RWPE1 (cell line): ENCODE results near the gene RETN.

Source experiments
- CTCF ChIA-PET: fragments of 350-600 bp; sonication (Branson Sonifier 250); formaldehyde crosslinking; extraction: SDS; loops from one replicate; lab custom pipeline; 2021; lab: Yijun Ruan, JAX
- POLR2A ChIA-PET: fragments of 400-600 bp; formaldehyde crosslinking; extraction: SDS; loops from one replicate; lab custom pipeline; 2020; ENCODE audit warnings: antibody characterized with exemption; ENCODE audit not compliant: low non-redundant PET; lab: Yijun Ruan, JAX
- DNase-seq: peaks from one replicate; pipeline ENCODE4 v3.0.0; 2012; ENCODE audit warnings: low spot score
- H3K27ac ChIP-seq: fragments of 450-650 bp; 2 replicates; pipeline ENCODE4 v1.5.1; 2017
- CTCF ChIP-seq: fragments of 450-650 bp; conservative IDR thresholded peaks from 2 replicates; pipeline ENCODE4 v1.5.1; 2017; ENCODE audit warnings: low read depth, mild to moderate bottlenecking

RETN gene

GRCh38 chr19:7637374-7638256 lies 31.2 kb upstream of the RETN start:
- peak overlapping the region; percentile 71 for H3K27ac ChIP-seq
- no peak for TF ChIP-seq CTCF
- CTCF ChIA-PET = interaction anchor here (0.5 to 1.2 kb wide), 2 partner anchors 162 to 163 kb away, joined by 6 to 8 read pairs; no protein-coding TSS in a partner anchor
- DNase-seq = peak; percentile 19
- POLR2A ChIA-PET = interaction anchor here (0.6 to 0.8 kb wide), 2 partner anchors 18 to 201 kb away, joined by 3 to 6 read pairs; no protein-coding TSS in a partner anchor

- POLR2A ChIA-PET = no interaction called here
- no peak for DNase-seq
- CTCF ChIA-PET = interaction anchor here (0.9 kb wide), 1 partner anchor 14 kb away, joined by 3 read pairs; no protein-coding TSS in a partner anchor
- TF ChIP-seq CTCF = no peak
- H3K27ac ChIP-seq = peak overlapping the region; percentile 51
These were observed 29.9 kb upstream of the RETN start for GRCh38 chr19:7638802-7639465.

- ChIA-PET POLR2A (no interaction called here), CTCF (no interaction called here)
- TF ChIP-seq CTCF = no peak
- peak overlapping the region; percentile 51; the same call in 1 of the 2 replicates for H3K27ac ChIP-seq
- DNase-seq = no peak
These were observed 28.9 kb upstream of the RETN start for GRCh38 chr19:7639863-7640348.

GRCh38 chr19:7640803-7641202 lies 28.0 kb upstream of the RETN start:
- H3K27ac ChIP-seq = no peak overlapping the region
- TF ChIP-seq CTCF = no peak
- ChIA-PET POLR2A (interaction anchor here (0.6 kb wide), 1 partner anchor 20 kb away, joined by 3 read pairs; no protein-coding TSS in a partner anchor), CTCF (interaction anchor here (0.6 kb wide), 1 partner anchor 252 kb away, joined by 4 read pairs; no protein-coding TSS in a partner anchor)
- no peak for DNase-seq

- no peak overlapping the region for H3K27ac ChIP-seq
- CTCF ChIA-PET = interaction anchor here (0.6 kb wide), 1 partner anchor 253 kb away, joined by 4 read pairs; no protein-coding TSS in a partner anchor
- POLR2A ChIA-PET = interaction anchor here (0.6 kb wide), 1 partner anchor 20 kb away, joined by 3 read pairs; no protein-coding TSS in a partner anchor
- DNase-seq = no peak
- no peak for TF ChIP-seq CTCF
These were observed 27.3 kb upstream of the RETN start for GRCh38 chr19:7641290-7642276.
